GM18951 (cell line): ENCODE results near the gene ATPAF2.
"Not testable (repeated sequence)": the region's sequence is repeated elsewhere in the genome, so short reads cannot be mapped to it uniquely, and the experiment has no call there.

Source experiments
- POLR2A ChIP-seq: IDR thresholded peaks from 4 replicates; pipeline ENCODE4 v1.6.1; 2011; ENCODE audit warnings: mild to moderate bottlenecking; ENCODE audit not compliant: insufficient read length, insufficient read depth; ENCODE audit errors: extremely low read depth
- in situ Hi-C: fragments of 300-500 bp; cut with MboI; formaldehyde crosslinking; loops from one replicate; pipeline ENCODE4 v1.12.0; 2022; ENCODE audit warnings: low sequenced_read_pairs, mixed read lengths, inconsistent platforms; ENCODE audit not compliant: unreplicated experiment

ATPAF2 gene

DNA sequence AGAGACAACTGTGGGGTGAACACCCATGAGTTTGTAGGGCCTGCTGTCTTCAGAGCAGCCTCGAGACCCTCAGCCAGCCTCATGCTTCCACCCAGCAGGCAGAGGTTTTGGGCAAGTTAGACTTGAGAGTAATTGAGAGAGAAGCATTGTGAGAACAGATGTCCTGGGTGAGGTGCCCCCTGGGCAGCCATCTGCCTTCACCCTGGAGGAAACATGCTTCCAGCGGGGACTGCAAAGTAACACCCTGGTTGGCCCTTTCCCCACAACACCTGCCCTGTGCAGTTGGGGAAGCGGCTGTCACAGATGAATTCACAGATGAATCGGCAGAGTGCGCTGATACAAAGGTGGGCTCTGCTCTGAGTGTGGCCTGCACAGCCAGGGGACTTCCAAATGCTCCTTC, 23.4 kb downstream of the ATPAF2 start:
- no peak for TF ChIP-seq POLR2A
- in situ Hi-C loops, result no loop called here

DNA sequence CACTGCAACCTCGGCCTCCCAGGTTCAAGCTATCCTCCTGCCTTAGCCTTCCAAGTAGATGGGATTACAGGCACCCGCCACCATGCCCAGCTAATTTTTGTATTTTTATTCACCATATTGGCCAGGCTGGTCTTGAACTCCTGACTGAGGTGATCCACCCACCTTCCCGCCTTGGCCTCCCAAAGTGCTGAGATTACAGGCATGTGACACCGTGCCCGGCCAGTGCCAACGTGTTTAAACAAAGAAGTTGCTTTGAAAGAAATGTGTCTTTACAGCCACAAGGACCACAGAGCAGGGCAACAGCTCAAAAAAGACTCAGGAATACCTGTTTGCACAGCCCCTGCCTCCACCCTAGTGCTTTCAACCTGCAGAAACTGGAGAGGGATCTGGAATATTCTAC, 25.0 kb downstream of the ATPAF2 start:
- in situ Hi-C loops, result no loop called here
- TF ChIP-seq POLR2A, result no peak

DNA sequence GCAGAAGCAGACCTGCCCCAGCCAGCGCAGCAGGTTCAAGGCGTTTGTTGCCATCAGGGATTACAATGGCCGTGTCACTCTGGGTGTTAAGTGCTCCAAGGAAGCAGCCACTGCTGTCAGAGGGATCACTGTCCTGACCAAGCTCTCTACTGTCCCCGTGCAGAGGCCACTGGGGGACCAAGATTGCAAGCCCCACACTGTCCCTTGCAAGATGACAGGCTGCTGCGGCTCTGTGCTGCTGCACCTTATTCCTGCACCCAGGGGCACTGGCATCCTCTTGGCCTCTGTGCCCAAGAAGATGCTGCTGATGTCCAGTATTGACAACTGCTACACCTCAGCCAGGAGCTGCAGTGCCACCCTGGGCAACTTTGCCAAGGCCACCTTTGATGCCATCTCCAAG, 27.7 kb downstream of the ATPAF2 start:
- in situ Hi-C loops, result no loop called here
- TF ChIP-seq POLR2A, result no peak

DNA sequence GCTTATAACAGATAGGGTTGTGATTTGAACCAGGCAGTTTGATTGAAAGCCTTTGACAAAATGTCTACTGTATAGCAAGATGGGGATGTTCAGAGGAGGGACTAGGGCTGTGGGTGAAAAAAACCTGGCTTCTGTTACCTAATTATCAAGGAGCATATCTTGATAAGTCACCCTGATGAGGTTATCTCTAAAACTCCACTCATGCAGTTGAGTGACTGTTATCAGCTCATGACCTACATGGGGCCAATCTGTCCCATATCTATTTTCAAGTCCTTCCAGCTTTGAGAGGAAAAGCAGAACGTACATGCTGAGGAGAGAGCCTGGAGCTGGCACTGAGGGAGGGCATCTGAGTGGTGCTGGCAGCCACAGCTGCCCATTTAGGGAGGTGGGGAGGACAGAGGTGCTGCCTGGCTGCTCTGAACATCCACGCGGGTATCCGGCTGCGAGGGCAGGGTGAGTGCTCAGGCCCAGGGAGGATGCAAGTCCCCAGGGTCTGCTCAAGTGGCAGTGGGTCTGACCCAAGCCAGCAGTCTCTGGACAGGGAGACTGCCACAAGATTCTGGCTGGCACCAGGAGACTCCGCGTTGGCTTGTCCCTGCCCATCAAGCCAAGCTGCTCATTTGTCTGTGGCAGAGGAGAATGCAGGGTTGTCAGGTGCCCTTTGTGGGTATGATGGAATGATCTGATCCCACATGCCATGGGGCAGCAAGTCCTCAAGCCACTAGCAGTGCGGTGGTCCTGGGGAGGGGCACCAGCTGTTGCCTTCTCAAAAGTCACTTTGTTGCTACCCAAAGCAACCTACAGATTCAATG, 29.2 kb downstream of the ATPAF2 start:
- no peak for TF ChIP-seq POLR2A

DNA sequence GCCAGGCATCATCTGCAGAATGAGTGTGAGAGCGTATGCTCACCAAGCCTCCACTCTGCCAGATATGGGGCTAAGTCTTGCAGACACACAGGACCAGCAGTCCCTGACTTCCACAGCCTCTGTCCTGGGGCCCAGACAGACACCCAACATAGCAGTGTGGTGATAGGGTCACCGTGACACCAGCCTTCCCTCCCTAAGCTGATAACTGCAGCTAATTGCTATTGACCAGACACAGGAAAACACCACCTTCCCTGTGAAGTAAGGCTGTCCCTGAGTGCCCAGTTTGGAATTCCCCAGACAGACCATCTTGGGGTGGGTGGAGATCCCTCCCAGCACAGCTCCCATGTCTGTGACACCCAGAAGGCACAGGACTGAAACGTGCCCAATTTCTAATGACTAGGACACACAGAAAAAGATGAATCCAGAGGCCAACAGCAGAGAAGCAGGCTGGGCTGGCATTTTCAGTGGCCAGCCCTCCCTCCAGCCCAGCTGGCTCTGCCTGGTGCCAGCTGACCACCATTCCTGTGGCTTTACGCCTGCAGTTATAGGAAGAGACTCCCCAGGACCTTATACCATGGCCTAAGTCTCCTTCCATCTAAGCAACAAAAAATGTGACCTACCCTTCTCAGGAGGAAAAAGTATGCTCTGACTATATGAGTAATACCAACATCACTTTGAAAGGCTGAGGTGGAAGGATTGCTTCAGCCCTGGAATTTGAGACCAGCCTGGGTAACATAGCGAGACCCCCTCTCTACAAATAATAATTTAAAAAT, 30.3 kb downstream of the ATPAF2 start:
- in situ Hi-C loops, result no loop called here
- TF ChIP-seq POLR2A, result no peak

More for the DNA sequence above, 29.2 kb downstream of the ATPAF2 start:
- in situ Hi-C loops, result no loop called here

DNA sequence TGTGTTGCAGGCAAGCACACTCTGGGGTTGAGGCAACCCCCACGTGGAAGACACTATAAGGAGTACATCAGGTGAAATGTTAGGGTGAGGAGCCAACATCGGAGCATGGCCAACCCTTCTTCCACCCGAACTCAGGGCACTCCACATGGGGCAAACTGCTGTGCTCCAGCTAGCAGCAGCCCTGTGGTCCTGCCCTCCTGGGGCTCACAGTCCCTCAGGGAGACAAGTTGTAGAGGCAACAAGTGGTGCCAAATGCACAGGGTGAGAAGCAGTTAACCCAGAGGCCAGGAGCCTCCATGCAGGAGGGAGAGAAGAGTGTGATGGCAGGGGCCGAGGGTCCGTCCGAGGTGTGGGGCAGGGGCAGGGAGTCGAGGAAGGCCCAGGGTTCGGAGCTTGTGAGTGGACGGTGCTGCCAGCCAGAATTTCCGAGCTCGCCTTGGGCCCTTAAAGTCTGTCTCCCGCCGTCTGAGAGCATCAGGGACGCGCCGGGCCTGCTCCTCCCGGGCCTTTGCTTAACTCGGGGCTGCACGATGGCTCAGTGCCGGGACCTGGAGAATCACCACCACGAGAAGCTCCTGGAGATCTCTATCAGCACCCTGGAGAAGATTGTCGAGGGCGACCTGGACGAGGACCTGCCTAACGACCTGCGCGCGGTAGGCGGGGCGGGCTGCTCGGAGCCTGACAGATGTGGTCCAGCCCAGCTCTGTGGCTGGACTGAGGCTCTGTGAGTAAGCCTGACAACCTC, 32.3 kb downstream of the ATPAF2 start:
- in situ Hi-C loops, result no loop called here
- no peak for TF ChIP-seq POLR2A

DNA sequence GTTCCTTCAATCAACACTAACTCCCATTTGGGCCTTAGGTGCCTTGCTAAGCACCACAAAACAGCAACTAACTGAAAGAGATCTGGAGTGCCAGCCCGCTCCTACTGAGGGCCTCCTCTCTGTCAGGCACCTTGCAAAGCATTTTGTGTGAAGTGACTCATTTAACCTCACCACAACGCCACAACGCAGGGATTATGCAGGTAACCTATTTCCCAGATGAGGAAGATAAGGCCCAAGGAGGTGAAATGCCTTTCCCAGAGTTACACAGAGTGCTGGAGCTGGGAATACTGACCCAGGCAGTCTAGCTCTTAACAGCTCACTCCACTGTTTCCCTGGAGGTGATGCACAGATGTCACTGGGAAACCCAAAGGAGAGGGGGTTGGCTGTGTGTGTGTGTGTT, 33.5 kb downstream of the ATPAF2 start:
- no peak for TF ChIP-seq POLR2A
- in situ Hi-C loops, result no loop called here

DNA sequence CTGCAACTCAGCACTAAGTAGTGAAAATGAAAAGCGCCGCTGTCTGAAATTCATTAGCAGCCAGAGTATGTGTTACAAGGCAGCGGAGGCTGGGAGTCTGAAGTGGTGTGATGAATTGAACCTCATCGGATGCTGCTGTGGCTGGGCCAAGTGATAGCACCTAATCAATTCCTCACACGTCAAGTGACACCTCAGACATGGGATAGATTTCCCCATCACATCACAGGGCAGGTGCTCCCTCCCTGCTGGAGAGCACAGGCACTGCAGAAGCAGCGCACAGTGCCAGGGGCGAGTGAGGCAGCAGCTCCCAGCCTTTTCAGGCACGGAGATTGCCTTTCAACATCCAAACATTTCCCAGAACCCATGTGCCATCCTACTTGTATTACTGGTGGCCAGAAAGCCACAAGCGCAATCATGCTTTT, 34.1 kb downstream of the ATPAF2 start:
- no peak for TF ChIP-seq POLR2A
- in situ Hi-C loops, result no loop called here

DNA sequence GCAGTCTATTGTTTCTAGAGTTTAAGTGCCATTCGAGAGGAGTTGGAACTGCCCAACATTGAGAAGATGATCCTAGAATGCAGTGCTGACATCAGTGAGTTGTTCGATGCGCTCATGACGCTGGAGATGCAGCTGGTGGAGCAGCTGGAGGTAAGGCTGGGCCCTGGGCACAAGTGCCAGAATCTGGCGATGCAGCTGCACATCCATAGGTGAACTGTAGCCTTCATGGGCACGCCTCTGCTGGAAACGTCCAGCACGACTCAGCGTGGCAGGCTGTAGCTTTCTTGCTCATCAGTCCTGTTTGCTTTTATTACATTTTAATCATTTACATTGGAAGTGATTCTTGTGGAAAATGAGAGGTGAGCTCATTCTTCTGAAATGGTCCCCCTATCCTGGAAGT, 34.6 kb downstream of the ATPAF2 start:
- no peak for TF ChIP-seq POLR2A
- in situ Hi-C loops, result no loop called here

DNA sequence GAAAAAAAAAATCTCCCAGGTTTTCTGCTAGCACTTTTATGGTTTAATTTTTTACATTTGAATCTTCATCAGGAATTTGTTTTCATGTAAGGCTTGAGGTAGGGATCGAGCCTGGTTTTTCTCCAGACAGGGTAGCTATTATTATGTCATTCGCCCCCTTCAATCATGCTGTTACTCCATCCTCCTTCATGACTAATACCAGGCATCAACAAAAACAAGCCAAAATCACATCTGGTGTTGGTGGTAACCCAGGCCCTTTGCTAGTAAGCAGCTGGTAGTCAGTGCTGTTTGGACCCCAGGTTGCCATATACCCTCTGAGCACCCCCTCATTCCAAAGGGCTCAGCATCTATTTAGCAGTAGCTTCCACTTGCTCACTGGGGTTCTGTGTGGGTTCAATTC, 36.8 kb downstream of the ATPAF2 start:
- in situ Hi-C loops, result no loop called here
- no peak for TF ChIP-seq POLR2A

DNA sequence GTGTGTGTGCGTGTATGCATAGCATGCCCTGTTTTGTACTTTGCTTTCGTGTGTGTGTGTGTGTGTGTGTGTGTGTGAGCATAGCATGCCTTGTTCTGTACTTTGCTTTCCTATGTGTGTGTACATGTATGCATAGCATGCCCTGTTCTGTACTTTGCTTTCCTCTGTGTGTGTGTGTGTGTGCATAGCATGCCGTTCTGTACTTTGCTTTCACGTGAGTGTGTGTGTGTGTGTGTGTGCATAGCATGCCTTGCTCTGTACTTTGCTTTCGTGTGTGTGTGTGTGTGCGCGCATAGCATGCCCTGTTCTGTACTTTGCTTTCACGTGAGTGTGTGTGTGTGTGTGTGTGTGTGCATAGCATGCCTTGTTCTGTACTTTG, 38.9 kb downstream of the ATPAF2 start:
- in situ Hi-C loops, result no loop called here
- TF ChIP-seq POLR2A, result no peak

DNA sequence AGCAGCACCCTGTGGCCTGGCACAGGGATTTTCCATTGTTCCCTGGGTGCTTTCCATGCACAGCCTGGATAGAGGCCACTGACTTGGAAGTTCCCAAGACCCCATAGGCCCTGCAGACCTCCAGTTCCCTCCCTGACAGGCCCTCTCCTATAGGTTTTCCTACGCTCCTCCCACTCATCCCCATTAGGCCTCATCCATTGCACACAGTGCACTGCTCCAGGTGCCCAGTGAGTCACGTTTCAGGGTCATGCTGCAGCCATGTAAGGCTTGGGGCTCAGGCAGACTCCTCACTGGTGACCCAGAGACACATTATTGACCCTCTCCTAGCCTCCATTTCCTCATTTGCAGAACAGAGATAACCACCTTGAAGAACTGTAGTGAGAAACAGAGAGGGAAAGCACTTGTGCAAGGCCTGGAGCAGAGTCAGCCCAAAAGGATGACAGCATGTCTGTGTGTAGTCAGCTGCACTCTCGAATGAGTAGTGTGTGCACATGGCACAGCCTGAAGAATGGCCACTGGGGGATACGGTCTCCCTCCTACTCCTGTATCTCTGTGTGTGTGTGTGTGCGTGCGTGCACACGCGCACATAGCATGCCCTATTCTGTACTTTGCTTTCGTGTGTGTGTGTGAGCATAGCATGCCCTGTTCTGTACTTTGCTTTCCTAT, 39.5 kb downstream of the ATPAF2 start:
- TF ChIP-seq POLR2A, result no peak
- in situ Hi-C loops, result no loop called here

DNA sequence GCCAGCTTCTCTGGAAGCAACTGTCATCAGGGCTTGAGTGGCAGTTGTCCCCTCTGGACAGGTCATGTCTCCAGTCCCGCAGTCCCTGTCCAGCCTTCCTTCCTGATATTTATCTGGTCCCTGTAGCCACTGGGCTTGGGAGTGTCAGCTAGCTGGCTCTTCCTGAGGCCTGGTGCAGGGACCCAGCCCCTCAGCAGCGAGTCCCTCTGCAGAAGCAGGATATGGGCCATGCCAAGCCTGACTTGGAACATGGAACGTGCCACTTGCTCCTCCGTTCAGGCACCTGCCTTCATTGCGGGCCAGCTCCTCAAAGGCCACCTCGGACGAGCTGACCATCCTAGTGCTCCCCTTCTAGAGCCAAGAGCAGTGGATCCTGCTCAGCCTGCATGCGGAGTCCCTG, 40.0 kb downstream of the ATPAF2 start:
- TF ChIP-seq POLR2A, result no peak
- in situ Hi-C loops, result no loop called here

DNA sequence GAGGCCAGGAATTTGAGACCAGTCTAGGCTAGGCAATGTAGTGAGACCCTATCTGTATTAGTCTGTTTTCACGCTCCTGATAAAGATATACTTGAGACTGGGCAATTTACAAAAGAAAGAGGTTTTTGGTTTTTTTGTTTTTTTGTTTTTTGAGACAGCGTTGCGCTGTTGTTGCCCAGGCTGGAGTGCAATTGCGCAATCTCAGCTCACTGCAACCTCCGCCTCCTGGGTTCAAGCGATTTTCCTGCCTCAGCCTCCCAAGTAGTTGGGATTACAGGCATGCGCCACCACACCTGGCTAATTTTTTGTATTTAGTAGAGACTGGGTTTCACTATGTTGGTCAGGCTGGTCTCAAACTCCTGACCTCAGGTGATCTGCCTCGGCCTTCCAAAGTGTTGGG, 43.1 kb downstream of the ATPAF2 start:
- in situ Hi-C loops, result not testable (repeated sequence)
